ENCODE data around the gene EVC. TPM values are rescaled to one million over a fixed set of nuclear protein-coding genes. Genes with fewer than 3 reads are reported as not detected.

Gene EVC
- total and polyA plus RNA-seq, 2 donors from 2014 or later, result 7.8 to 159 TPM

DNA sequence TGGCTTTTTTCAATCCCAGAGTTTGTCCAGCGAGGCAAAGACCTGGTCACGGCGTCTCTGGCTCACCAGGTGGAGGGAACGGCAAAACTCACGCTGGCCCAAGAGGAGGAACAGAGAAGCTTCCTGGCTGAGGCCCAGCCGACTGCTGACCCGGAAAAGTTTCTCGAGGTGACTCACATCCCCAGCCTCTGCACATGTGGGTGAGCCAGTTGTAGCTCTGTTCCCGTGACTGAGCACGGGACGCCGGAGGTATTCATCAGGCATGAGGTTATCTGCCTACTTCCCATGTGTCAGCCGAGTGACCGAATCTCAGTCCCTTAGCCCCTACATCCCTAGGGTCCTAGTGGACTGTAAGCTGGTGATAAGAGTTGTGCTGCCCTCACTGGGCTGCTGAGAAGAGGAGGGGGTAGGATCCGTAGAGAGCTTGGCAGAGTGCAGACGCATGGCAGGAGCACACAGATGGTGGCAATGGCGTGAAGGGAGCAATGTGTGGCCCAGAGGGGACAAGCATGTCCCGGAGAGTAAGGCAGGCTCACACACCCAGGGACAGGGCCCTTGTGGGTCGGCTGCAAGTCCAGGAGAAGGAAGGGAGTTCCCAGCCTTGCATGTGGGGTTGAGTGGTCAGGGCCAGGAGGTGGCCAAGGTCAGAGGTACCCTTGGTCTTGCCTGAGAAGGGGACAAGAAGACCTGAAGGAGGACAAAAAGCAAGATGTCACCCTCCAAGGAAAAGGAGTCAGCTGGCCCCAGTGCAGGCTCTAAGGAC is 42.9 kb downstream of the EVC start:
- Histone ChIP-seq H3K4me3 (ENCODE audit: low read length in 3 of 3) (no peak overlapping the region), H3K9me3 (ENCODE audit: control insufficient read depth in 2 of 3, insufficient read depth in 1 of 3, low read length in 3 of 3) (no peaks in the 10 kb centered on the region), H3K4me1 (ENCODE audit: control insufficient read depth in 2 of 3, insufficient read depth in 2 of 3, low read depth in 1 of 3, low read length in 3 of 3) (peaks cover 0 to 24% (median 22%) of the 10 kb centered on the region in 3 donors), H3K9ac (ENCODE audit: low read length in 3 of 3) (peak overlapping the region in 1 of 3 donors; percentile 47), H3K36me3 (ENCODE audit: control insufficient read depth in 2 of 3, insufficient read depth in 3 of 3, low read length in 3 of 3) (peaks cover 12 to 65% (median 24%) of the 10 kb centered on the region in 3 donors), H3K27me3 (ENCODE audit: control insufficient read depth, insufficient read depth, low read length) (no peaks in the 10 kb centered on the region), H3K27ac (ENCODE audit: low read depth in 2 of 2, low read length in 2 of 2) (peak overlapping the region; percentile 74 to 90)
- FAIRE-seq, result no peak
- peak in 2 of 5 donors; percentile 33 to 94 for DNase-seq
- TF ChIP-seq CTCF (IDR thresholded peaks at IDR 0.05; ENCODE audit: borderline replicate concordance, extremely low read depth, insufficient read depth), result no peak
- intact Hi-C loops (cut with DNase I), result no loop called here

DNA sequence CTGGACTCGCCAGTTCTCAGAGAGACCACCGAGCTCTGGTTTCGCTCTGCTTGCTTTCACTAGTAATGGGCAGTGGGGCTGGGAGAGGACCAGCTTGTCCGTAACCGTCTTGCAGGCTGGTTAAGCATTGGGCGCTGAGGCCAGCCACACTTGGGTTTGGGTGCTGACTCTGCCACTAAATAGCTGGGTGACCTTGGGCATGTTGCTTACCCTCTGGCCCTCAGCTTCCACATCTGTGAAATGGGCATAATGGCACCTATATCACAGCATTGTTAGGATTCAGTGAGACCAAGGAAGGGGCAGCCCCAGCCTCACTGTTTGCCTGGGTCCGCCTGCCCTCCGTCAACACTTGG is 43.5 kb downstream of the EVC start:
- intact Hi-C loops (cut with DNase I), result no loop called here
- H3K9ac ChIP-seq (ENCODE audit: low read length in 3 of 3), result peak overlapping the region in 1 of 3 donors; percentile 47
- no peak for DNase-seq
- H3K27me3 ChIP-seq (ENCODE audit: control insufficient read depth, insufficient read depth, low read length), result no peaks in the 10 kb centered on the region
- H3K27ac ChIP-seq (ENCODE audit: low read depth in 2 of 2, low read length in 2 of 2), result peak overlapping the region; percentile 74 to 90
- no peaks in the 10 kb centered on the region for H3K9me3 ChIP-seq (ENCODE audit: control insufficient read depth in 2 of 3, insufficient read depth in 1 of 3, low read length in 3 of 3)
- H3K36me3 ChIP-seq (ENCODE audit: control insufficient read depth in 2 of 3, insufficient read depth in 3 of 3, low read length in 3 of 3), result peaks cover 12 to 60% (median 23%) of the 10 kb centered on the region in 3 donors
- H3K4me3 ChIP-seq (ENCODE audit: low read length in 3 of 3), result no peak overlapping the region
- peaks cover 0 to 24% (median 22%) of the 10 kb centered on the region in 3 donors for H3K4me1 ChIP-seq (ENCODE audit: control insufficient read depth in 2 of 3, insufficient read depth in 2 of 3, low read depth in 1 of 3, low read length in 3 of 3)
- TF ChIP-seq CTCF (IDR thresholded peaks at IDR 0.05; ENCODE audit: borderline replicate concordance, extremely low read depth, insufficient read depth), result no peak
- no peak for FAIRE-seq

GRCh38 chr4:5755161-5755560 is 44.2 kb downstream of the EVC start:
- FAIRE-seq (no peak), DNase-seq (no peak)

More at GRCh38 chr4:5755161-5755560, 44.2 kb downstream of the EVC start:
- no peak for TF ChIP-seq CTCF (IDR thresholded peaks at IDR 0.05; ENCODE audit: borderline replicate concordance, extremely low read depth, insufficient read depth)
- Histone ChIP-seq H3K36me3 (ENCODE audit: control insufficient read depth in 2 of 3, insufficient read depth in 3 of 3, low read length in 3 of 3) (peaks cover 12 to 54% (median 19%) of the 10 kb centered on the region in 3 donors), H3K9ac (ENCODE audit: low read length in 3 of 3) (no peak overlapping the region), H3K4me3 (ENCODE audit: low read length in 3 of 3) (no peak overlapping the region), H3K27ac (ENCODE audit: low read depth in 2 of 2, low read length in 2 of 2) (no peak overlapping the region), H3K27me3 (ENCODE audit: control insufficient read depth, insufficient read depth, low read length) (no peaks in the 10 kb centered on the region), H3K4me1 (ENCODE audit: control insufficient read depth in 2 of 3, insufficient read depth in 2 of 3, low read depth in 1 of 3, low read length in 3 of 3) (peaks cover 0 to 22% (median 21%) of the 10 kb centered on the region in 3 donors), H3K9me3 (ENCODE audit: control insufficient read depth in 2 of 3, insufficient read depth in 1 of 3, low read length in 3 of 3) (no peaks in the 10 kb centered on the region)
- intact Hi-C loops (cut with DNase I), result no loop called here
